Natural killer cell (primary cell): ENCODE results near the gene KDM4B. TPM values are rescaled to one million over a fixed set of nuclear protein-coding genes. Genes with fewer than 3 reads are reported as not detected.

Experiments
- ATAC-seq, 3 donors: fragments of 150-1000 bp in 2 of 3; fragments of 200-7000 bp in 1 of 3; cut with Tn5 transposase; 1 replicate in 1 of 3; 2 replicates in 2 of 3; pipeline ENCODE4 v1.10.0; 2021; ENCODE audit warnings: mild to moderate bottlenecking in 2 of 3, moderate library complexity in 2 of 3
- DNase-seq, 2 donors: peaks; one replicate each; pipeline versions ENCODE4 v3.0.0 to v3.0.0-alpha.2; 2013 to 2021; ENCODE audit warnings: mixed read lengths in 1 of 2
- H3K27ac ChIP-seq: one replicate; pipeline ENCODE4 v1.5.1; 2013; ENCODE audit warnings: mild to moderate bottlenecking, low read length
- H3K27me3 ChIP-seq: one replicate; pipeline ENCODE4 v1.6.1; 2013; ENCODE audit warnings: low read length; ENCODE audit not compliant: control insufficient read depth, insufficient read depth
- H3K36me3 ChIP-seq: one replicate; pipeline ENCODE4 v1.6.1; 2013; ENCODE audit warnings: low read length; ENCODE audit not compliant: control insufficient read depth, insufficient read depth
- H3K4me1 ChIP-seq: one replicate; pipeline ENCODE4 v1.6.1; 2013; ENCODE audit warnings: low read length; ENCODE audit not compliant: control insufficient read depth, insufficient read depth
- H3K4me3 ChIP-seq: one replicate; pipeline ENCODE4 v1.5.1; 2013; ENCODE audit warnings: low read length
- H3K9me3 ChIP-seq: one replicate; pipeline ENCODE4 v1.6.1; 2013; ENCODE audit warnings: low read length; ENCODE audit not compliant: control insufficient read depth, insufficient read depth
- H3K27ac Mint-ChIP-seq, 2 donors: one replicate each; pipeline ENCODE4 v1.8.0; 2022; ENCODE audit warnings: mild to moderate bottlenecking in 2 of 2, mixed read lengths in 2 of 2, moderate library complexity in 1 of 2
- H3K27me3 Mint-ChIP-seq, 2 donors: one replicate each; pipeline ENCODE4 v1.8.0; 2022; ENCODE audit warnings: low read depth in 2 of 2, mixed read lengths in 2 of 2
- H3K36me3 Mint-ChIP-seq: one replicate; pipeline ENCODE4 v1.8.0; 2022; ENCODE audit warnings: mixed read lengths
- H3K4me1 Mint-ChIP-seq, 2 donors: one replicate each; pipeline ENCODE4 v1.8.0; 2022; ENCODE audit warnings: mixed read lengths in 2 of 2
- H3K4me3 Mint-ChIP-seq: one replicate; pipeline ENCODE4 v1.8.0; 2022; ENCODE audit warnings: mild to moderate bottlenecking, moderate library complexity, mixed read lengths
- H3K9me3 Mint-ChIP-seq, 2 donors: one replicate each; pipeline ENCODE4 v1.8.0; 2022; ENCODE audit warnings: mixed read lengths in 2 of 2
- WGBS: methylation state at CpG from one replicate; pipeline ENCODE4 v1.1.7; 2013; ENCODE audit warnings: missing lambda C conversion rate; ENCODE audit not compliant: insufficient coverage; 5-methylcytosine and 5-hydroxymethylcytosine counted together
- intact Hi-C: fragments of 100-400 bp; cut with micrococcal nuclease; formaldehyde crosslinking; loops from one replicate; pipeline ENCODE4 v1.14.2; 2022
- total RNA-seq, 4 donors: library from RNA; stranded (reverse); fragments of 120-200 nt in 1 of 4; gene quantifications; one replicate each; pipeline versions ENCODE4 v1.2.3 to v1.2.4, GENCODE V29; 2013 to 2022
- TF ChIP-seq, protein P1 (sequence below): fragments of 200-600 bp; IDR thresholded peaks from one replicate; pipeline ENCODE4 v1.8.0; 2022; ENCODE audit warnings: antibody characterized with exemption

KDM4B gene
- total RNA-seq, 3 donors from 2014 or later (not counting 1 experiment from before 2014, with no cell fraction given): 68.0 to 73.5 (median 68.1) TPM

GRCh38 chr19:4929186-4929585, 39.7 kb upstream of the KDM4B start:
- Mint-ChIP-seq H3K4me1 (peaks cover 0 to 4% of the 10 kb centered on the region in 2 donors), H3K36me3 (no peaks in the 10 kb centered on the region), H3K4me3 (no peak overlapping the region), H3K9me3 (no peaks in the 10 kb centered on the region), H3K27ac (no peak overlapping the region), H3K27me3 (no peaks in the 10 kb centered on the region)
- no peaks in the 10 kb centered on the region for H3K4me1 ChIP-seq
- H3K36me3 ChIP-seq: no peaks in the 10 kb centered on the region
- DNase-seq (no peak), ATAC-seq (no peak)
- H3K9me3 ChIP-seq: no peaks in the 10 kb centered on the region
- no peaks in the 10 kb centered on the region for H3K27me3 ChIP-seq
- H3K27ac ChIP-seq: no peak overlapping the region
- TF ChIP-seq, protein P1, sequence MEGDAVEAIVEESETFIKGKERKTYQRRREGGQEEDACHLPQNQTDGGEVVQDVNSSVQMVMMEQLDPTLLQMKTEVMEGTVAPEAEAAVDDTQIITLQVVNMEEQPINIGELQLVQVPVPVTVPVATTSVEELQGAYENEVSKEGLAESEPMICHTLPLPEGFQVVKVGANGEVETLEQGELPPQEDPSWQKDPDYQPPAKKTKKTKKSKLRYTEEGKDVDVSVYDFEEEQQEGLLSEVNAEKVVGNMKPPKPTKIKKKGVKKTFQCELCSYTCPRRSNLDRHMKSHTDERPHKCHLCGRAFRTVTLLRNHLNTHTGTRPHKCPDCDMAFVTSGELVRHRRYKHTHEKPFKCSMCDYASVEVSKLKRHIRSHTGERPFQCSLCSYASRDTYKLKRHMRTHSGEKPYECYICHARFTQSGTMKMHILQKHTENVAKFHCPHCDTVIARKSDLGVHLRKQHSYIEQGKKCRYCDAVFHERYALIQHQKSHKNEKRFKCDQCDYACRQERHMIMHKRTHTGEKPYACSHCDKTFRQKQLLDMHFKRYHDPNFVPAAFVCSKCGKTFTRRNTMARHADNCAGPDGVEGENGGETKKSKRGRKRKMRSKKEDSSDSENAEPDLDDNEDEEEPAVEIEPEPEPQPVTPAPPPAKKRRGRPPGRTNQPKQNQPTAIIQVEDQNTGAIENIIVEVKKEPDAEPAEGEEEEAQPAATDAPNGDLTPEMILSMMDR: no peak
- intact Hi-C loops: no loop called here
- WGBS: 97% methylated on average over 22 of the region's 22 CpGs
- H3K4me3 ChIP-seq: no peak overlapping the region

- H3K27ac Mint-ChIP-seq: no peak overlapping the region
- intact Hi-C loops: no loop called here
- no peak overlapping the region for H3K4me3 ChIP-seq
- no peak overlapping the region for H3K27ac ChIP-seq
- H3K36me3 ChIP-seq: no peaks in the 10 kb centered on the region
- no peaks in the 10 kb centered on the region for H3K4me1 ChIP-seq
- DNase-seq (no peak), ATAC-seq (no peak)
- H3K4me1 Mint-ChIP-seq: no peaks in the 10 kb centered on the region
- H3K9me3 Mint-ChIP-seq: no peaks in the 10 kb centered on the region
- no peaks in the 10 kb centered on the region for H3K27me3 Mint-ChIP-seq
- WGBS: 94% methylated on average over 28 of the region's 28 CpGs
- H3K9me3 ChIP-seq: no peaks in the 10 kb centered on the region
- no peak overlapping the region for H3K4me3 Mint-ChIP-seq
- TF ChIP-seq, protein P1: no peak
- no peaks in the 10 kb centered on the region for H3K27me3 ChIP-seq
- no peaks in the 10 kb centered on the region for H3K36me3 Mint-ChIP-seq
Observed at GRCh38 chr19:4930664-4931063, 38.2 kb upstream of the KDM4B start.

GRCh38 chr19:4932711-4933110, 36.2 kb upstream of the KDM4B start:
- H3K27me3 Mint-ChIP-seq: no peaks in the 10 kb centered on the region
- no peaks in the 10 kb centered on the region for H3K36me3 Mint-ChIP-seq
- no peak overlapping the region for H3K27ac Mint-ChIP-seq
- Histone ChIP-seq H3K27ac (no peak overlapping the region), H3K4me3 (no peak overlapping the region), H3K36me3 (no peaks in the 10 kb centered on the region), H3K4me1 (no peaks in the 10 kb centered on the region), H3K27me3 (no peaks in the 10 kb centered on the region), H3K9me3 (no peaks in the 10 kb centered on the region)
- no peak overlapping the region for H3K4me3 Mint-ChIP-seq
- ATAC-seq (no peak), DNase-seq (no peak)
- TF ChIP-seq, protein P1: no peak
- H3K4me1 Mint-ChIP-seq: no peaks in the 10 kb centered on the region
- no peaks in the 10 kb centered on the region for H3K9me3 Mint-ChIP-seq
- intact Hi-C loops: no loop called here
- 97% methylated on average over 32 of the region's 32 CpGs for whole genome bisulfite sequencing

DNA sequence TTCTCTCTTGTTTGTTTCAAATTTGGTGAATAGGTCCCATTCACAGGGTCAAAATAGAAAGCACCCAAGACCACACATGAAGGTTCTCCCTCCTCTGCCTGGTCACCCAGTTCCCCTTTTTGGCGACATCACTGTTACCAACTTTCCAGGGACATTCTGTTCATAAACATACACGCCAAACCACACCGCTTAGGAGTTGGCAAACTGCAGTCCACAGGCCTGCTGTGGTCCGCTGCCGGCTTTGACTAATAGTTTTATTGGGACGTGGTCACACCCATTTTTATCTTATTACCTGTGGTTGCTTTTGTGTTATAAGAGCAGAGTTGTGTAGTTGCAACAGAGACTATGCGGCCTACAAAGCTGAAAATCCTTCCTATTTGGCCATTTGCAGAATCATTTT, 35.4 kb upstream of the KDM4B start:
- WGBS: 79% methylated on average over 3 of the region's 7 CpGs
- H3K27me3 Mint-ChIP-seq: no peaks in the 10 kb centered on the region
- no peaks in the 10 kb centered on the region for H3K4me1 Mint-ChIP-seq
- H3K9me3 ChIP-seq: no peaks in the 10 kb centered on the region
- DNase-seq: no peak
- no peak for ATAC-seq
- intact Hi-C loops: no loop called here
- no peaks in the 10 kb centered on the region for H3K9me3 Mint-ChIP-seq
- no peak overlapping the region for H3K27ac ChIP-seq
- H3K36me3 Mint-ChIP-seq: no peaks in the 10 kb centered on the region
- no peaks in the 10 kb centered on the region for H3K27me3 ChIP-seq
- TF ChIP-seq, protein P1: no peak
- no peak overlapping the region for H3K4me3 Mint-ChIP-seq
- H3K27ac Mint-ChIP-seq: no peak overlapping the region
- H3K36me3 ChIP-seq: no peaks in the 10 kb centered on the region
- H3K4me3 ChIP-seq: no peak overlapping the region
- no peaks in the 10 kb centered on the region for H3K4me1 ChIP-seq
